Body of pancreas (tissue), 4 donors: ENCODE results near the gene SPDYE3. TPM values are rescaled to one million over a fixed set of nuclear protein-coding genes. Genes with fewer than 3 reads are reported as not detected.
"Not testable (repeated sequence)": the region's sequence is repeated elsewhere in the genome, so short reads cannot be mapped to it uniquely, and the experiment has no call there.

Source experiments
- ATAC-seq: fragments of 150-250 bp; one replicate; pipeline ENCODE4 v1.9.1; 2016
- DNase-seq, 4 donors: peaks; one replicate each; pipeline ENCODE4 v3.0.0-alpha.2; 2019
- H3K27ac ChIP-seq, 4 donors: fragments of 200-600 bp; sonication (generic); 1 replicate in 3 of 4; 2 replicates in 1 of 4; pipeline versions ENCODE4 v1.5.1 to v1.6.1; 2016 to 2019; ENCODE audit warnings: mild to moderate bottlenecking in 1 of 4, mixed read lengths in 1 of 4, moderate library complexity in 1 of 4
- H3K27me3 ChIP-seq, 2 donors: fragments of 200-600 bp; sonication (generic); one replicate each; pipeline ENCODE4 v1.6.0; 2016; ENCODE audit warnings: mild to moderate bottlenecking in 1 of 2
- H3K36me3 ChIP-seq, 2 donors: fragments of 200-600 bp; sonication (generic); replicated peaks in 1 of 2; 2 replicates each; pipeline ENCODE4 v1.5.1; 2016; ENCODE audit warnings: low read depth in 2 of 2; ENCODE audit not compliant: insufficient read depth in 1 of 2
- H3K4me1 ChIP-seq: fragments of 200-600 bp; sonication (generic); one replicate; pipeline ENCODE4 v1.6.0; 2016
- H3K4me3 ChIP-seq, 2 donors: fragments of 200-600 bp; sonication (generic); 1 replicate in 1 of 2; 2 replicates in 1 of 2; pipeline ENCODE4 v1.5.1; 2016 to 2019
- H3K9me3 ChIP-seq, 3 donors: fragments of 200-600 bp; sonication (generic); 1 replicate in 2 of 3; 2 replicates in 1 of 3; pipeline ENCODE4 v1.5.1; 2016
- CTCF ChIP-seq, 7 experiments: fragments of 450-650 bp in 4 of 7; fragments of 200-600 bp in 3 of 7; sonication (generic) in 3 of 7; IDR thresholded peaks; one replicate each; pipeline ENCODE4 v1.5.1; 2016 to 2019; ENCODE audit warnings: antibody characterized with exemption in 7 of 7
- POLR2A ChIP-seq, 3 donors: fragments of 450-650 bp; IDR thresholded peaks; one replicate each; pipeline ENCODE4 v1.6.1; 2016; ENCODE audit warnings: antibody characterized with exemption in 3 of 3, mild to moderate bottlenecking in 2 of 3
- WGBS, 2 donors: methylation state at CpG; one replicate each; pipeline ENCODE4 v1.1.5; 2017; 5-methylcytosine and 5-hydroxymethylcytosine counted together
- intact Hi-C: fragments of 100-400 bp; cut with DNase I; formaldehyde crosslinking; loops from one replicate; pipeline ENCODE4 v1.15.1; 2023
- total RNA-seq, 2 donors: library from RNA; depleted of rRNA; stranded (reverse); fragments of >200 nt; gene quantifications; one replicate each; pipeline ENCODE4 v1.1.0, GENCODE V29; 2016

The SPDYE3 gene
- total RNA-seq, 2 donors from 2014 or later, result not detected

- ATAC-seq, result no peak
- 88 to 89% methylated on average over 6 of the region's 6 CpGs for WGBS, 2 donors
These were observed 44.2 kb downstream of the SPDYE3 start for GRCh38 chr7:100351657-100352058.

GRCh38 chr7:100352230-100352781 lies 44.8 kb downstream of the SPDYE3 start:
- 94 to 95% methylated on average over 8 to 16 of the region's 18 CpGs for WGBS, 2 donors
- H3K9me3 ChIP-seq, H3K4me1 ChIP-seq, H3K4me3 ChIP-seq, intact Hi-C loops, H3K27me3 ChIP-seq, DNase-seq, H3K27ac ChIP-seq, ATAC-seq: not testable (repeated sequence)
- peaks cover 6 to 29% of the 10 kb centered on the region in 2 donors for H3K36me3 ChIP-seq

More at GRCh38 chr7:100351657-100352058, 44.2 kb downstream of the SPDYE3 start:
- Histone ChIP-seq H3K4me3 (no peak overlapping the region), H3K27ac (no peak overlapping the region), H3K27me3 (no peaks in the 10 kb centered on the region), H3K36me3 (peaks cover 6 to 30% of the 10 kb centered on the region in 2 donors), H3K4me1 (no peaks in the 10 kb centered on the region), H3K9me3 (no peaks in the 10 kb centered on the region)
- TF ChIP-seq CTCF (IDR thresholded peaks at IDR 0.05) (no peak), POLR2A (IDR thresholded peaks at IDR 0.05) (no peak)
- intact Hi-C loops, result no loop called here
- DNase-seq, result no peak

GRCh38 chr7:100352984-100353684 lies 45.6 kb downstream of the SPDYE3 start:
- Histone ChIP-seq H3K4me3 (no peak overlapping the region), H3K4me1 (no peaks in the 10 kb centered on the region), H3K27ac (no peak overlapping the region), H3K36me3 (peaks cover 6 to 24% of the 10 kb centered on the region in 2 donors), H3K27me3 (no peaks in the 10 kb centered on the region), H3K9me3 (no peaks in the 10 kb centered on the region)
- ATAC-seq (no peak), DNase-seq (no peak)
- 90 to 91% methylated on average over 12 to 16 of the region's 16 CpGs for WGBS, 2 donors
- intact Hi-C loops, result no loop called here
- TF ChIP-seq CTCF (IDR thresholded peaks at IDR 0.05) (no peak), POLR2A (IDR thresholded peaks at IDR 0.05) (no peak)

GRCh38 chr7:100353685-100354330 lies 46.3 kb downstream of the SPDYE3 start:
- Histone ChIP-seq H3K4me3 (no peak overlapping the region), H3K27me3 (no peaks in the 10 kb centered on the region), H3K27ac (no peak overlapping the region), H3K36me3 (peaks cover 6 to 23% of the 10 kb centered on the region in 2 donors), H3K4me1 (no peaks in the 10 kb centered on the region), H3K9me3 (no peaks in the 10 kb centered on the region)
- ATAC-seq, result no peak
- TF ChIP-seq POLR2A (IDR thresholded peaks at IDR 0.05) (no peak), CTCF (IDR thresholded peaks at IDR 0.05) (no peak)
- WGBS, 2 donors, result 38 to 82% methylated on average over 1 to 6 of the region's 6 CpGs
- DNase-seq, result no peak
- intact Hi-C loops, result no loop called here

GRCh38 chr7:100356416-100357068 lies 49.0 kb downstream of the SPDYE3 start:
- H3K36me3 ChIP-seq, result peaks cover 6 to 28% of the 10 kb centered on the region in 2 donors

More at GRCh38 chr7:100356416-100357068, 49.0 kb downstream of the SPDYE3 start:
- no peaks in the 10 kb centered on the region for H3K4me1 ChIP-seq
- H3K4me3 ChIP-seq, result no peak overlapping the region
- no peaks in the 10 kb centered on the region for H3K9me3 ChIP-seq
- DNase-seq, result no peak
- no peaks in the 10 kb centered on the region for H3K27me3 ChIP-seq
- no peak for ATAC-seq
- no peak overlapping the region for H3K27ac ChIP-seq
- TF ChIP-seq CTCF (IDR thresholded peaks at IDR 0.05) (no peak), POLR2A (IDR thresholded peaks at IDR 0.05) (no peak)
- intact Hi-C loops, result no loop called here
- 80 to 84% methylated on average over 1 to 7 of the region's 8 CpGs for WGBS, 2 donors
